K562 (cell line): Measurements from ENCODE around the gene RPP21. TPM values are rescaled to one million over a fixed set of nuclear protein-coding genes. Genes with fewer than 3 reads are reported as not detected.

Experiments used
- BDP1 ChIP-seq: IDR thresholded peaks from 3 replicates; pipeline ENCODE4 v1.6.1; 2011; ENCODE audit not compliant: insufficient read length, insufficient read depth
- CSDE1 ChIP-seq, 2 experiments: fragments of 450-650 bp; IDR thresholded peaks; 2 replicates each; pipeline ENCODE4 v1.6.1; 2016; ENCODE audit warnings: mild to moderate bottlenecking in 1 of 2
- FIP1L1 ChIP-seq: fragments of 200-400 bp; formaldehyde crosslinking; IDR thresholded peaks from 2 replicates; pipeline ENCODE4 v1.6.1; 2018; ENCODE audit warnings: mild to moderate bottlenecking, low read depth, low read length; ENCODE audit not compliant: poor library complexity, severe bottlenecking
- HIVEP1 ChIP-seq: fragments of 250-450 bp; sonication (Bioruptor Pico); IDR thresholded peaks from 2 replicates; pipeline ENCODE4 v1.4.0; 2020; ENCODE audit warnings: mild to moderate bottlenecking
- HMGXB4 ChIP-seq: sonication (generic); formaldehyde crosslinking; IDR thresholded peaks from 2 replicates; pipeline ENCODE4 v1.8.1; 2023; ENCODE audit warnings: mild to moderate bottlenecking, missing genetic modification reagents
- ID3 ChIP-seq, 2 experiments: fragments of 250-450 bp in 1 of 2; fragments of 450-650 bp in 1 of 2; sonication (Bioruptor Pico) in 1 of 2; IDR thresholded peaks; 2 replicates each; pipeline versions ENCODE4 v1.6.1 to v1.8.0; 2016 to 2021; ENCODE audit warnings: mild to moderate bottlenecking in 2 of 2, moderate library complexity in 2 of 2, missing compliant biosample characterization in 1 of 2, missing genetic modification characterization in 1 of 2
- MAX ChIP-seq: sonication (generic); formaldehyde crosslinking; IDR thresholded peaks from 2 replicates; pipeline ENCODE4 v1.9.0; 2022; ENCODE audit warnings: mild to moderate bottlenecking, missing genetic modification reagents
- MXD1 ChIP-seq: fragments of 250-450 bp; sonication (Bioruptor Pico); IDR thresholded peaks from 2 replicates; pipeline ENCODE4 v1.8.0; 2021; ENCODE audit warnings: borderline replicate concordance, mild to moderate bottlenecking, moderate library complexity; ENCODE audit not compliant: poor library complexity, severe bottlenecking
- NR2C2 ChIP-seq, 2 experiments: fragments of 200-800 bp in 1 of 2; sonication (Bioruptor generic) in 1 of 2; sonication (generic) in 1 of 2; formaldehyde crosslinking in 1 of 2; IDR thresholded peaks; 2 replicates each; pipeline versions ENCODE4 v1.6.1 to v1.8.0; 2016 to 2022; ENCODE audit warnings: mild to moderate bottlenecking in 1 of 2, missing compliant biosample characterization in 1 of 2, missing genetic modification characterization in 1 of 2, missing genetic modification reagents in 1 of 2
- OTX1 ChIP-seq: fragments of 450-650 bp; formaldehyde crosslinking; IDR thresholded peaks from 2 replicates; pipeline ENCODE4 v1.4.0; 2022; ENCODE audit warnings: mild to moderate bottlenecking
- RBM22 ChIP-seq: fragments of 200-400 bp; formaldehyde crosslinking; IDR thresholded peaks from 2 replicates; pipeline ENCODE4 v1.6.1; 2018; ENCODE audit warnings: low read length, low read depth; ENCODE audit not compliant: poor library complexity, severe bottlenecking
- RBM25 ChIP-seq: fragments of 200-400 bp; formaldehyde crosslinking; IDR thresholded peaks from 2 replicates; pipeline ENCODE4 v1.6.1; 2018; ENCODE audit warnings: low read length, low read depth, moderate library complexity; ENCODE audit not compliant: severe bottlenecking
- TAF1 ChIP-seq: IDR thresholded peaks from 2 replicates; pipeline ENCODE4 v1.6.1; 2011; ENCODE audit warnings: mild to moderate bottlenecking, low read length, moderate library complexity; ENCODE audit not compliant: insufficient read depth, control insufficient read depth, severe bottlenecking; ENCODE audit errors: extremely low read depth
- TAF15 ChIP-seq: fragments of 200-400 bp; formaldehyde crosslinking; IDR thresholded peaks from 2 replicates; pipeline ENCODE4 v1.6.1; 2017; ENCODE audit warnings: mild to moderate bottlenecking, low read depth, low read length, moderate library complexity
- TCF15 ChIP-seq: fragments of 250-450 bp; sonication (Bioruptor Pico); IDR thresholded peaks from 2 replicates; pipeline ENCODE4 v1.8.0; 2022; ENCODE audit warnings: moderate library complexity, mild to moderate bottlenecking, inconsistent platforms
- TEAD1 ChIP-seq, 2 experiments: fragments of 450-650 bp in 1 of 2; sonication (generic) in 1 of 2; formaldehyde crosslinking; IDR thresholded peaks; 2 replicates each; pipeline versions ENCODE4 v1.4.0 to v1.8.0; 2020 to 2022; ENCODE audit warnings: mild to moderate bottlenecking in 2 of 2, missing genetic modification reagents in 1 of 2
- USF1 ChIP-seq: sonication (generic); formaldehyde crosslinking; IDR thresholded peaks from 2 replicates; pipeline ENCODE4 v1.9.0; 2022; ENCODE audit warnings: mild to moderate bottlenecking, missing genetic modification reagents
- ZNF561 ChIP-seq: fragments of 450-650 bp; formaldehyde crosslinking; conservative IDR thresholded peaks from 2 replicates; pipeline ENCODE4 v1.4.0; 2020; ENCODE audit warnings: mild to moderate bottlenecking, moderate library complexity
- ZNF655 ChIP-seq: fragments of 250-450 bp; sonication (Bioruptor Pico); IDR thresholded peaks from 2 replicates; pipeline ENCODE4 v1.5.0; 2021
- ZSCAN29 ChIP-seq: fragments of 450-650 bp; IDR thresholded peaks from 2 replicates; pipeline ENCODE4 v1.6.1; 2017
- polyA plus RNA-seq, 8 experiments: library from polyadenylated mRNA; depleted of rRNA in 4 of 8; stranded (reverse) in 5 of 8; unstranded in 3 of 8; fragments of >200 nt; fragmentation: Nextera tagmentation in 2 of 8; fragmentation: Illumina TruSeq in 1 of 8; extraction: Ambion mirVana in 2 of 8; extraction: Trizol in 1 of 8; gene quantifications; 2 replicates each; pipeline versions ENCODE4 v1.2.1 to v1.2.3, GENCODE V29; 2011 to 2014; ENCODE audit warnings: inconsistent platforms in 1 of 8, missing spikeins in 1 of 8
- total RNA-seq, 7 experiments: library from RNA; depleted of rRNA in 6 of 7; stranded (reverse); fragments of >200 nt in 6 of 7; fragmentation: Illumina TruSeq in 2 of 7; extraction: Trizol in 2 of 7; gene quantifications; 2 replicates each; pipeline versions ENCODE4 v1.2.1 to v1.2.3, GENCODE V29; 2011 to 2021; ENCODE audit warnings: low replicate concordance in 1 of 7

RPP21 gene
- total and polyA plus RNA-seq, 9 of the 15 experiments (the other 6 are each of a cell fraction or from before 2014, with no cell fraction given): 62.1 to 362 (median 166) TPM

GRCh38 chr6:30344868-30345671, at the start of gene RPP21 (continued):
- TF ChIP-seq RBM22: peak; percentile 78
- TF ChIP-seq ZSCAN29: peak; percentile 58; the same call in 1 of the 2 replicates
- peak; percentile 9 for TF ChIP-seq MXD1 (CRISPR knock-in tag)
- no peak for TF ChIP-seq USF1 (CRISPR knock-in tag)
- no peak for TF ChIP-seq ZNF655 (CRISPR knock-in tag)
- no peak for TF ChIP-seq BDP1
- TF ChIP-seq TAF15: no peak
- TF ChIP-seq FIP1L1: peak; percentile 77
- TF ChIP-seq RBM25: no peak
- peak in 1 of 2 experiments; percentile 85; a peak in 2 of 4 replicates for TF ChIP-seq TEAD1 (CRISPR knock-in tag; IDR thresholded peaks at IDR 0.05)
- TF ChIP-seq ZNF561 (CRISPR knock-in tag): no peak
- peak; percentile 57; the same call in 1 of the 2 replicates for TF ChIP-seq OTX1
- TF ChIP-seq CSDE1 (IDR thresholded peaks at IDR 0.05): peak in 1 of 2 experiments; percentile 82; a peak in 1 of 4 replicates
- no peak for TF ChIP-seq TCF15 (CRISPR knock-in tag)
- no peak; the same call in 1 of the 2 replicates for TF ChIP-seq NR2C2 (CRISPR knock-in tag; IDR thresholded peaks at IDR 0.05)
- TF ChIP-seq NR2C2 (tag; IDR thresholded peaks at IDR 0.05): peak; percentile 86
- TF ChIP-seq TAF1: peak; percentile 93
- TF ChIP-seq HIVEP1 (CRISPR knock-in tag): 0 out of 2 replicates have a peak, but pooled peaks have one; percentile 9
- no peak for TF ChIP-seq ID3 (CRISPR knock-in tag; IDR thresholded peaks at IDR 0.05)
- TF ChIP-seq ID3 (tag; IDR thresholded peaks at IDR 0.05): 0 out of 2 replicates have a peak, but pooled peaks have one; percentile 23
- peak; percentile 68 for TF ChIP-seq MAX (CRISPR knock-in tag)
- no peak; the same call in 1 of the 2 replicates for TF ChIP-seq HMGXB4 (CRISPR knock-in tag)
